ENCODE data around the gene LONP2.
A peak's percentile ranks its signal among the peaks of the same experiment; 100 is the strongest.
"Not testable (repeated sequence)": the region's sequence is repeated elsewhere in the genome, so short reads cannot be mapped to it uniquely, and the experiment has no call there.

LONP2 gene

DNA sequence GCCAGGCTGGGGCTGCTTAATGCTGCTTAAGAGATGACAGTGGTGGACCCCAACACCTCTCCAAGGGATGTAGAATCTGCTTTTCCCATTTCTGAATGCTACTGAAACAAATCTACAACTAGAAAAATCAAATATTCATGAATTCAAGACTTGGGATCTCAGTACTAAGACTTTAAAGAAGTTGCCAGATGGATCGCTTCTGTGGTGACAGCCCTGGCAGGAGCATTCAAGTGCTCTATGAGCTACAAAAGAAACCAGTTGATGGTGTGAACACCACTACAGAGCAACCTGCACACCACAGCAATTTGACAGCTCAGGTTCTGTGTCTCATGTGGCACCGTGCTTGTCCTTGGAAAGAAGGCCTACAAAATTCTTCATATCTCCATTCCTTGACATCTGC, 98.5 kb downstream of the LONP2 start:
- DNase-seq = no peak

DNA sequence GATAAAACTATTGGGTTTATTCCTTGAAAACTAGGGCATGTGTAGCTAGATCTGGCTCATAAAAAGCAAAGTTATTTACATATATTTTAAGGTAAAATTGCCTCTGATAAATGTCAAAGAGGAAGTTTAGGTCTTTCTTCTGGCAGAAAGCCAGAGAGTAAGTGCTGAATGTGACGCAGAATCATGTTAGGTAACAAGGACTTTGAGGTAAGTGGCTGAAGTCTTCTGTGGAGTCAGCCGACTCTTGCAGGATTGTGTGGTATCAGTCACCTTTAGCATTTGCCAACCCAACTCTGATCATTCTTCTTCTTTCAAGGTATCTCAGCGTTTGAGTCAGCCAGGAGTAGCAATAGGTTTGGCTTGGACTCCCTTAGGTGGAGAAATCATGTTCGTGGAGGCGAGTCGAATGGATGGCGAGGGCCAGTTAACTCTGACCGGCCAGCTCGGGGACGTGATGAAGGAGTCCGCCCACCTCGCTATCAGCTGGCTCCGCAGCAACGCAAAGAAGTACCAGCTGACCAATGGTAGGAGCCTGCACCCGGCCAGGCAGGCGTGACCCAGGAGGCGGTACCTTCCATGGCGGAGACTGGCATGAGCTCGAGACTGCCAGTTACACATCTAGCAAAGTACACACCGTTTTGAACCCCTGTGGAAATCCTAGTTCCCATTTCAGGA, 103.2 kb downstream of the LONP2 start:
- DNase-seq = no peak

DNA sequence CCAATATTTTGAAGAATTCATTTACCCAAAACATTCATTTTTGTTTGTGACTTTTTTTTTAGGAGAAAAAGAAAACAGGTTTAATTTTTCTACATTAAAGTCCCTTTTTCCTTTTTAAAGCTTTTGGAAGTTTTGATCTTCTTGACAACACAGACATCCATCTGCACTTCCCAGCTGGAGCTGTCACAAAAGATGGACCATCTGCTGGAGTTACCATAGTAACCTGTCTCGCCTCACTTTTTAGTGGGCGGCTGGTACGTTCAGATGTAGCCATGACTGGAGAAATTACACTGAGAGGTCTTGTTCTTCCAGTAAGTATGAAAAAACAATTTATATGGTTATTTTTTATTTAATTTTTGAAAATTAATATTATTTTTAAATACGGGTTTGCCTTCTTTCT, 103.9 kb downstream of the LONP2 start:
- DNase-seq = peak; percentile 67

DNA sequence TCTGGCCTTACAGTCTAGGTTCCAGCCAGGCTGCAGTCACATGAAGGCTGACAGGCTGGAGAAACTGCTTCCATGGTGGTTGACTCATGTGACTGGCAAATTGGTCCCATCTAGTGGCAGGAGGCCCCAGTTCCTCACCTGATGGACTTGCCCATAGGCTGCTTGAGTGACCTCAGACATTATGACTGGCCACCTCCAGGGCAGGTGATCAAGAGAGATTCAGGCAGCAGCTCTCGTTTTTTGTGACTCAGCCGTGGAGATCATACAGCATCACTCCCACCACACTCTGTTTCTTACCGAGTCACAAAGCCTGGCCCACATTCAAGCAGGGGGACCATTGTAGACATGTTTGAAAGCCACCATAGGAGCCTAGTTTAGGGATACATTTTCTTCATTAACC, 106.6 kb downstream of the LONP2 start:
- no peak for DNase-seq

DNA sequence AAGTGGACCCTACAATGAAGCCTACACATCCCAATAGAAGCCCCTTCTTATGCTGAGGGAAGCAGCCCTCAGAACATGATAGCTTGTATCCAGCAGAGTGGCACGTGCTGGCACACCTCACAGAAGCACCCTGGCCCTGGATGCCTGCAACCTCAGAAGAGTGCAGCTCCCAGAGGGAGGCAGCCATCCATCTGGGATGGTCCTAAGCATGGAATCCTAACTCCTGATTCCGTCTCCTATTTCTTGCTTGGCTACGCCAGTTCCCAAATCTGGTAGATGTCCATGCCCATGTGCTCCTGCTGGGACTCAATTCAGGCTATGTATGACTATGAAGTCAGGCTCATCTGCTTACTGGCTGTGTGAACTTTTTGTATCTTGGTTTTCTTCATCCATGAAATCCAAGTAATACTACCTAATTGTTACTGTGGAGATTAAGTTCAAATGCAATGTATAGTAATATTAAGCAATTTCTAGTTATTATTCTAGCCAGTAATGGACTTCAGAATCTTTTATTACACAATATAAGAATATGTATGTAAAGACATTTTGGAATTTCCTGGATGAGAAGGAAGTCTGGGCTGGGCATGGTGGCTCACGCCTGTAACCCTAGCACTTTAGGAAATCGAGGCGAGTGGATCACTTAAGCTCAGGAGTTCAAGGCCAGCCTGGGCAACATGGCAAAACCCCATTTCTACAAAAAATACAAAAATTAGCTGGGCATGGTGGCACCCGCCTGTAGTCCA, 108.7 kb downstream of the LONP2 start:
- DNase-seq = no peak

DNA sequence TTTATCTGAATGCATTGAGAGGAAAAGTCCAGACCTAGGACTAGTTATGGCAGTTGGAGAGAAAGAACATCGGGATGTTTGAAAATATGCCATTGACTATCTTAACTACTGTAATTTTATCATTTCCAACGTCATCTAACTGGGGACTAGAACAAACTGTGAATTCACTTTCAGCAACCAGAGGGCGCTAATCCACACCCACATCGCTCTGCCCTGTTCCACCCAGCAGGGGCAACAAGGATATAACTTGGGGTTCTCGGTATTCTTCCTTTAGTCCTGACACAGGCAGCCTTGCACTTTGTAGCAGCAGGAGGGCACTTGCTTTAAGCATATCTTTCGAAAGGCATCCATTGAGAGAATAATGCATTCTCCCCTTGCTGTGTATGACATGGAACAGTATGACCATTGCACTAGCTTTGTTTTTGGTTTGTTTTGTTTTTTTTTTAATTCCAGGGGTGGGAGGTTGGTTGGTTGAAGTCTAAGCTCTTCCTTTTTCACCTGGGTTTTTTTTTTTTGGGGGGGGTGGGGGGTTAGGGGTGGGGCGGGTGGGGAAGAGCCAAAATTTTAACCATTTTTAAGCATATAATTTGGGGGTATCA, 109.6 kb downstream of the LONP2 start:
- peak; percentile 19 for DNase-seq

DNA sequence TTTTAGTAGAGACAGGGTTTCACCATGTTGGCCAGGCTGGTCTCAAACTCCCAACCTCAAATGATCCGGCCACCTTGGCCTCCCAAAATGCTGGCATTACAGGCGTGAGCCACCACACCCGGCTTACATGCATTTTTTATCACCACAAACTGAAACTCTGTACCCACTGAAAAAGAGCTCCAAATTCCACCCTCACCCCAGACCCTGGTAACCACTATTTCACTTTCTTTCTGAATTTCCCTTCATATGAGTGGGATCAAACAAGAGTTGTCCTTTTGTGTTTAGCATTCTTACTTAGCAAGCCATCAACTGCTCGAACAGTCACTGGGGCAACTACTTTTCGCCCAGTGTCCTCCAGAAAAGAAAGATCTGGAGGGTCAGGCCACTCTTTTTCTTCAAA, 110.3 kb downstream of the LONP2 start:
- not testable (repeated sequence) for DNase-seq

DNA sequence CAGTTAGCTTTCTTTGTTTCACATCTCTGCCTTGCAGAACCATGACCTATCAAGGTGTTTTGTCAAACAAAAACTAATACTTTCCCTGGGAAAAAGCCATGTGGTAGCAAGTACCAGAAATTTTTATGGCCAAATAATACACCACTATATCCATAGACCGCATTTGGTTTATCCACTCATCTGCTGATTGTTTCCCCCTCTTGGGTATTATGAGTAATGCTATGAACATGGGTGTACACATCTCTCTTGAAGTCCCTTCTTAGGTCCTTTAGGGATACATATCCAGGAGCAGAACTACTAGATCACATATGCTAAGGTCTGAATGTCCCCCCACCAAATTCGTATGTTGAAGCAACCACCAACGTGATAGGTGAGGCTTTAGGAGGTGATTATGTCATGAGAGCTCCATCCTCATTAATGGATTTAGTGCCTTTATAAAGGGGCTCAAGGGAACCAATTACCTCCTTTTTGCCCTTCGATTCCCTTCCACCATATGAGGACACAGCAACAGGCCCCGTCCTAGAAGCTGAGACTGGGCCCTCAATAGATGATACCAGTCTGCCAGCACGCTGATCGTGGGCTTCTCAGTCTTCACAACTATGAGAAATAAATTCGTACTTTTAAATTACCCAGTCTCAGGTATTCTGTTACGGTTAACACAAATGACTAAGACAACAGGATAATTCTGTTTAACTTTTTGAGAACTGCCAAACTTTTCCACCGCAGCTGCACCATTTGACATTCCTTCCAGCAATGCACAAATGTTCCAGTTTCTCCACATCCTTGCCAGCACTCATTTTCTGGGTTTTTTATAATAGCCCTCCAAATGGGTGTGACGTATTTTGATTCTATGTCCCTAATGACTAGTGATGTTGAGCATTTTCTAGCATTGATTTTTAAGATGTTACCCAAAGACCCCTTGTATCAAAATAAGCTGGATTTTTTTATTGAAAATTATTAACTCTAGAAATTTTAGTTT, 111.1 kb downstream of the LONP2 start:
- DNase-seq = no peak

DNA sequence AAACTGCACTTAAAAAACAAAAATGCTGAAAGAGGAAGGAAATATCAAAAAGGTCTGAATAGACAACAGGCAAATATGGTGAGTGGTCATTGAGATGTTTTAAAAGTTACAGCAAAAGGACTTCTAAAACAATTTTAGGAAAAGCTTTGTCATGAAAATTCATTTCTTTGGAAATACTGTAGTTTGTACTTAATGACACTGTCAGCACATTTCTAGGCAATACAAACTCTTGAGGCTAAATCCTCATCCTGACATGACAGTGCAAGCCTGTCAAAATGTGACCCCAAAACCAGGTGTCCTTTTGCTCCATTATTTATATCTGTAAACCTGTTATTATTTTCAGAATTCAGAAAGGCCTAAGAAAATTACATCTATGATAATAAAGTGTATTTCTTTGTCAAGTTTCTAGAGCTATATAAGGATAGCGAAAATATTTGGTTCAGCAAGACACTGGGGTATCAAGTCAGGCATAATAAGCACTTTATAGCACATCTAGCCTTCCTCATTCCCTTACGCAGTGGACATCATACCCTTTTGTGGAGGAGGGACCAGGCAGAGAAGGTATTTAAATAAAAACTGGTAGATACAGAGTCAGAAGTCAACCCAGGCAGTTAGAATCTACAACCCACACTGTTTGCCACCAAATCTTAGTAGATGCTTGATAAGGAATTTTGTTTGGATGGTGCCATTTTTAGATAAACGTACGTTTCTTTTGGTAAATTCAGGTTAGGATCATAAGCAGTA, 112.7 kb downstream of the LONP2 start:
- no peak for DNase-seq

DNA sequence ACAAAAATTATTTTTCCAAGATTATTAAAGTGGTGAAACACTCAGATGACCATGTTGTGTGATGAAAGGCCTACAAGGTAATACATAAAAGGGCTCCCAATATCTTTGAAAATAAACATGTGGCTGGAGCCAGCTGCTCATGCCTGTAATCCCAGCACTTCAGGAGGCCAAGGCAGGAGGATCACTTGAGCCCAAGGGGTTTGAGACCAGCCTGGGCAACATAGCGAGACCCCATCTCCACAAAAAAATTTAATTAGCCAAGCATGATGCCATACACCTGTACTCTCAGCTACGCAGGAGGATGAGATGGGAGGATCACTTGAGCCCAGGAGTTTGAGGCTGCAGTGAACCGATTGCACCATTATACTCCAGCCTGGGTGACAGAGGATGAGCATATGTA, 114.3 kb downstream of the LONP2 start:
- no peak for DNase-seq

DNA sequence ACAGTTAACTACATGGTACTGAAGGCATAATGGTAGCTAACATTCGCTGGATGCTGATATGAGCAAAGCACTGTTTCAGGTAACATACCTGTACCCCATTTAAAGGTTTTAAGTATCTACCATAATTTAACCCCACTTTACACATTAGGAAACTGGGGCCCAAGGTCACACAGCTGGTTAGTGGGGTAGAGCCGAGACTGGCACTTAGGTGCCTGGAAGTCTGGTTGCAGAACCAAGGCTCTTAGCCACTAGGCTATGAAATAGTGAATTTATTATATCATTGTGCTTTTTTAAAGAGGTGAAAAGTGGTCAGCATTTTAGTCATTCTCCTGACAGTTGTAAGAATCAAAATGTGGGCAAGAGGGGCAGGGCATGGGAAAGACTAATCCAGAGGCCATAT, 115.9 kb downstream of the LONP2 start:
- no peak for DNase-seq

DNA sequence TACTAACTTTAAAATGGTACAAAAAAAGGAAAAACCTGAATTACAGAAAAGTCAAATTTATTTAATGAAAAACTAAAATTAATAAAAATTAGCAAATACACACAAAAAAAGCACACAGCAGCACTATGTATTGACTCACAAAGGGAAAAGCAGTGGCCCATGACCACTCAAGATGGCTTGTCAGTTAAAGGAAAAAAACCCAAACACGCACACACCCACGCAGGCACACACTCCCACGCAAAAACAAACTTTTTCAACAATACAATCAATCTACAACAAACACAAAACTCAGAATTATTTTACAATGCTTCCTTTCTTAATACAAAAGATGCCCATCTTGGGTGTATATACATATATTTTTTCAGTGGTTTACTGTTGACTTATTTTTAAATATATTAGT, 116.9 kb downstream of the LONP2 start:
- DNase-seq = no peak

DNA sequence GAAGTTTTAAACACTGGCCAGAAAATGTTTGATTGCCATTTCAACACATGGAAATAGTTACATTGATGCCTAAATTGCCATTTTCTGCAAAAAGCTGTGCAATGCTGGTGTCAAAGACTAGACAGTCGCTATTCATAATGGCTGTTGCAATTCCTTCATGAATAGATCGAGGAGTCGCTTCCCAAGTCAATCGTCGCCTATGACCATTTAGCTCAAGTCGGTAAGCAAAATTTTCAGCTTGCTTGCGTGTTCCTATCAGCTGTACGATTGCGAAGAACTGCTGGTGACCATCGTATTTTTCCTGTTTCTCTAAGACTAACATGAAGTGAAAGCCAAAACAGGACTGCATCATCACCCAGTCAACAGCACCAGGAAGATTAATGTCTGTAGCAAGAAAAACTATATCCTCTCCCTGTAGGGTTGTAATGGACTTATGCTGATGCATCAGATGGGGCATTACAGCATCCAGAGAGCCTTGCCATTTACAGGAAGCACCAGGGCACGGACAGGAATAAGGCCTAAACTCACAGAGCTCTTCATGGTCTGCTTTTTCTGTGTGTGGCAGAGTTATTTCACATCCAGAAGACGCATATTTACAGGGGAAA, 117.5 kb downstream of the LONP2 start:
- no peak for DNase-seq

DNA sequence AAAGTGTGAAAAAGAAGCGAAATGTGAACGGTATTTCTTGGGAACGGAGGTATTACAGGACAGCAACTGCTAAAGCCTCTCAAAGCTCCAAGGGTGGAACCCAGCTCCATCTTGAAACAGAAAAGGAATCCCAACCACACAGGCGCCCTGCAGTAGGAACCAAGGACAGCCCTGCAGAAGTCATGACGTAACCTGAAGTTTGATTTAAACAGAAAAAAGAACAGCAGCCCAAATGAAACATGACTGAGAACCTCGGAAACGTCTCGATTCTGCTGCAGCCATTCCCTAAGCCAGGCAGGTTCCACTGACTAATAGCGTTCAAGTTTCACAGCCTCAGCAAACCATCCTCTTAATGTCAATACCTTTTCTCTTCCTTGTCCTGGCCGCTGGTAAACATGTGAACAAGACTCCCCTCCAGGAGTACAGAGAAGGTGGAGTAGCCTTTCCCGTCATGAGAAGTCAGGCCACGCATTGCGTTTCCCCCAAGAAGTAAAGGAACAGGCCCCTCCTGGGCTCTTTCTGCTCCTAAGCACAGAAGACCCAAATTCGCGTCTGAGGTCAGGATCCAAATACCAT, 121.0 kb downstream of the LONP2 start:
- DNase-seq = no peak

DNA sequence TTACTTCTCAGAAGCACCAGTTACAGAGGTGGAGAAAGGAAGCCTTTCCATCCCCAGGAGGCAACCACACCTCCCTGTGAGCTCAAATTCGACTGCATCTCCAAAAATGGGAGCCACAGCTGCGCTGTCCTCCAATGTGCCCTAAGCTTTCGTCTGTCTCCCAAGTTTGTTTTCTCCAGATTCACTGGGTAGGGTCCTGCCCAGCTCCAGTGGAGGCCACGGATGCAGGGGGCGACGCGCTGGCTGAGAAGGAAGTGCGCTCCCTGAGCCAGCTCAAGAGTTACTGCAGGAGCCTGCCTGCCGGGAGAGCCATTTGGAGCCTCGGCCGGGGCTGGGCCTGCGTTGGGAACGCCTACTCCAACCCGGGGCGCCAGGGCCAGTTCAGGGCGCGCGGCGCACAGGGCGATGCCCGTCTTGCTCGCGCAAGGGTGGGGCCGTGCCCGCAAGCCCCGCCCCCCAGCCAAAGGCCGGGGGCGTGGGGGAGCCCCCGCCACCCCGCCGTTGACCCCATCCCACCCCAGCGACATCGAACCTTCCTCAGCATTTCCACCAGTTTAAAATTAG, 121.6 kb downstream of the LONP2 start:
- peak; percentile 62 for DNase-seq

DNA sequence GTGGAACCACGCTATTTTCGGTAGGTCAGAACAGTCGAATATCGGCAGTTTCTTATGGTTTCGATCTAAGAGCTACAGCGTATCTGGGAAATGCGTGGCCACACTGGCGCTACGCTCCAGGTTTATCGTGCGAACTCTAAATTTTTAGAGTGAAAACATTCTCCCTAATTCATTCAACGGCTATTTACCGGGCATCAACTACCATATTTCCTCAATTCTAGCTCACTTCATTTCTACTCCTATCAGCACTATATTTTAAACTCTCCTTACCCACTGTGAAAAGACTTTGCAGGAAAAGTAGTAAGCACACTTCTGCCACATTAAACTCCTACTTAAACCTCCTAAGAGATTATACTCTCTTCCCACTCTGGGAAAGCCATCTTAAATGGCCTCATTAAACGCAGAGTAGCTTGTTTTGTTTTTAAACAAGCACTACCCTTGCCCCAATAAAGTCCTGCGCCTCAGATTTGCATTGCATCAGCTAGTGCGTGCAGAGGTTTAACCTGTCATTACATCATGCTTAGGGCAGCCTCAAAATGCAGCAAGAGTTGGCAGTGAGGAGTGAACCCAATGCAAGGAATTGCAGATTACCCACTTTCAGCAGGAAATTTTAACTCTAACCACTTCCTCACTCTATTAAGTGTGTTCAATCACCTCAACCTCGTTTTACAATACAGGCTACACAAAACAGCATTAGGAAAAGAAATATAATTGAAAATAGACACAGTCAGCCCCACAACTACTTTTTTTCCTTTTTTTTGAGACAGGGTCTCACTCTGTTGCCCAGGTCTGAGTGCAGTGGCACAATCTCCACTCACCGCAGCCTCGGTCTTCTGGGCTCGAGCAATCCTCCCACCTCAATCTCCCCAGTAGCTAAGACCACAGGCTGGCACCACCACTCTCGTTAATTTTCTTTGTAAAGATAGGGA, 122.3 kb downstream of the LONP2 start:
- peak; percentile 35 for DNase-seq

DNA sequence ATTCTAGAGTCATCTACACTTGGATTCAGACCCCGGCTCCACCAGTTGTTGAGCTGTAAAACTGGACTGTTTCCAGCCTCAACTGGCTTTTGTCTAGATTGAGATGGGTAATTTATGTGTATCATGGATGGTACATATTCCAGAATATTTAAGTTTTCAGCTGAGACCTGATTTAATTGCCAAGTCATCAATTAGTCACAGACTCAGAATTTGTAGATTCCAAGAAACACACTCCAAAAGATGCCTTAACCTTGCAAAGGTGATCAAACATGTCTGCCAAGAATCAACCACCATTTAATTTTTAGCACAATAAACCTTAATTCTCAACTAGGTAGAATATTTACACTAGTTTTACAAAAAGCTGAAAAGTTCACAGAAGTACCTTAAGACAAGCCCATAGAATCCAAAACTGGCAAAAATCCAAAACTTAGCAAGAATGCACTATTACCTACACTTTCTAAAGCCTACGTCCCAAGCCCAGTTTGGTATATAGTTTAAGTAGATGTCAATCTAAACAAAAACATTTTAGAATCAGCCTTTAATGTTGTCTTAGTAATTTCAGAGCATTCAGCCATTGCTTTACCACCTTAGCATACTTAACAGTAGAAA, 123.4 kb downstream of the LONP2 start:
- no peak for DNase-seq

DNA sequence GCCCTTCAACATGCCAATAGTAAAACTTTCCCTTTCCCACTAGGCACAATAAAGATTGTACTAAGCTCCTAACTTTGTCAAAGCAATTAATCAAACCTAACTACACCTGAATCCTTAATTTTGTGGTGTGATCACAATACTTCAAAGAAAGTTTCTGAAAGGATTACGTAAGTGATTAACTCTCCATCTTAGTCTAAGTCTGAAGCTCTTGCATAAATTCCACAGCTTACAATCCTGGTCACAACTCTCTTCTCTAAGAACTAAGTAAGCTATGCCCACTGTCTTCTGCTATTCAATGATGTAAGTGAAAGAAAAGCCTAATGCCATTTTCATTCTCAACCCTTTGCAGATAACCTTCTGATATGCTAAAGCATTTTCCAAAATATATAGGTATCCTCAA, 125.7 kb downstream of the LONP2 start:
- no peak for DNase-seq

DNA sequence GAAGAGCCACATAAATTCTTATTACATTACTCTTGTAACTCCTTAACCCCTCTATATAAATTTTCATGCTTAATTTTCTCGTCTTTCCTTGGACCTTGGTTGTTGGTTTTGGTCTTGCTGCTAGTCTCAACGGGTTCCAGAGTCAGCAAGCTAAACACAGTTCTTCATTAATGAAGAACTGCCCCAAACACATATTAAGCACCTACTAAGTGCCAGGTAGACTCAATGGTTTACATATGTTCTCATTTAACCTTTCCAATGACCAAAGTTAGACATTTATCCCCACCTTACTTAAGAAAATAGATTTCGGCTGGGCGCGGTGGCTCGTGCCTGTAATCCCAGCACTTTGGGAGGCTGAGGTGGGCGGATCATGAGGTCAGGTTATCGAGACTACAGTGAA, 126.1 kb downstream of the LONP2 start:
- DNase-seq = no peak

All from DMS 273 treated with DMSO at 0.1 percent for 48 hours (cell line).